Activated CD8-positive, alpha-beta T cell treated with anti-CD3 and anti-CD28 coated beads for 36 hours (primary cell): ENCODE results near the gene FNTB. TPM values are rescaled to one million over a fixed set of nuclear protein-coding genes. Genes with fewer than 3 reads are reported as not detected.

Experiments used
- ATAC-seq: fragments of 200-7000 bp; cut with Tn5 transposase; one replicate; pipeline ENCODE4 v1.10.0; 2021; ENCODE audit warnings: mild to moderate bottlenecking, moderate library complexity
- CTCF ChIA-PET: fragments of 350-600 bp; sonication (Branson Sonifier 250); formaldehyde crosslinking; loops from one replicate; lab custom pipeline; 2021; ENCODE audit warnings: antibody characterized with exemption; lab: Charles Lee
- POLR2A ChIA-PET: fragments of 350-600 bp; sonication (Branson Sonifier 250); formaldehyde crosslinking; loops from one replicate; lab custom pipeline; 2021; ENCODE audit warnings: antibody characterized with exemption; lab: Charles Lee
- DNase-seq: peaks from one replicate; pipeline ENCODE4 v3.0.0-alpha.2; 2020
- H3K27ac Mint-ChIP-seq: one replicate; pipeline ENCODE4 v1.8.0; 2021; ENCODE audit warnings: mild to moderate bottlenecking, mixed read lengths
- H3K27me3 Mint-ChIP-seq: one replicate; pipeline ENCODE4 v1.8.0; 2021; ENCODE audit warnings: mixed read lengths
- H3K36me3 Mint-ChIP-seq: one replicate; pipeline ENCODE4 v1.8.0; 2021; ENCODE audit warnings: low read depth, mixed read lengths
- H3K4me1 Mint-ChIP-seq: one replicate; pipeline ENCODE4 v1.8.0; 2021; ENCODE audit warnings: low read depth, mixed read lengths
- H3K4me3 Mint-ChIP-seq: one replicate; pipeline ENCODE4 v1.8.0; 2021; ENCODE audit warnings: mild to moderate bottlenecking, moderate library complexity, mixed read lengths
- H3K9me3 Mint-ChIP-seq: one replicate; pipeline ENCODE4 v1.8.0; 2021; ENCODE audit warnings: mixed read lengths
- CTCF ChIP-seq: fragments of 200-600 bp; IDR thresholded peaks from one replicate; pipeline ENCODE4 v1.8.0; 2022; ENCODE audit warnings: antibody characterized with exemption, mild to moderate bottlenecking
- intact Hi-C: fragments of 100-400 bp; cut with micrococcal nuclease; formaldehyde crosslinking; loops from one replicate; pipeline ENCODE4 v1.10.0; 2022
- total RNA-seq, 2 experiments: library from RNA; stranded (reverse); gene quantifications; one replicate each; pipeline ENCODE4 v1.2.3, GENCODE V29; 2021

The FNTB gene
- total RNA-seq, 2 experiments from 2014 or later = 18.8 to 23.5 TPM

GRCh38 chr14:64979336-64980074 lies 7.2 kb upstream of the FNTB start:
- H3K27me3 Mint-ChIP-seq = peaks cover 7% of the 10 kb centered on the region
- no peaks in the 10 kb centered on the region for H3K36me3 Mint-ChIP-seq
- no peak for TF ChIP-seq CTCF
- H3K9me3 Mint-ChIP-seq = no peaks in the 10 kb centered on the region
- DNase-seq (no peak), ATAC-seq (no peak)
- H3K4me3 Mint-ChIP-seq = no peak overlapping the region
- intact Hi-C loops = loop anchor here (10.0 kb wide), 2 partner anchors 155 to 315 kb away; no protein-coding TSS in a partner anchor
- peaks cover 6% of the 10 kb centered on the region for H3K4me1 Mint-ChIP-seq
- no peak overlapping the region for H3K27ac Mint-ChIP-seq
- ChIA-PET CTCF (interaction anchor here (2.2 kb wide), 1 partner anchor 88 kb away, joined by 6 read pairs; no protein-coding TSS in a partner anchor), POLR2A (no interaction called here)

GRCh38 chr14:64983439-64984310 lies 3.0 kb upstream of the FNTB start:
- intact Hi-C loops = loop anchor here (10.0 kb wide), 2 partner anchors 159 to 311 kb away; no protein-coding TSS in a partner anchor
- peak; percentile 56 for DNase-seq
- H3K4me1 Mint-ChIP-seq = peaks cover 19% of the 10 kb centered on the region
- peaks cover 7% of the 10 kb centered on the region for H3K27me3 Mint-ChIP-seq
- peaks cover 2% of the 10 kb centered on the region for H3K36me3 Mint-ChIP-seq
- H3K27ac Mint-ChIP-seq = no peak overlapping the region
- peak overlapping the region; percentile 65 for H3K4me3 Mint-ChIP-seq
- CTCF ChIA-PET = interaction anchor here (0.9 to 3.5 kb wide), 11 partner anchors 10 to 171 kb away, joined by 3 to 18 read pairs (median 4); no protein-coding TSS in a partner anchor
- POLR2A ChIA-PET = interaction anchor here (0.6 kb wide), 1 partner anchor 43 kb away, joined by 3 read pairs; no protein-coding TSS in a partner anchor
- no peaks in the 10 kb centered on the region for H3K9me3 Mint-ChIP-seq
- no peak for ATAC-seq
- TF ChIP-seq CTCF = peak; percentile 68

GRCh38 chr14:64987438-64987767 lies 708 bp downstream of the FNTB start:
- peak; percentile 50 for DNase-seq
- no peak for ATAC-seq
- ChIA-PET CTCF (interaction anchor here (1.0 to 3.6 kb wide), 12 partner anchors 11 to 424 kb away, joined by 3 to 18 read pairs (median 4); partner anchors contain the start of gene CHURC1), POLR2A (interaction anchor here (0.9 to 1.9 kb wide), 6 partner anchors 11 to 115 kb away, joined by 3 to 6 read pairs (median 4); partner anchors contain the start of gene CHURC1)
- Mint-ChIP-seq H3K4me1 (peaks cover 47% of the 10 kb centered on the region), H3K27ac (peak overlapping the region; percentile 94), H3K4me3 (peak overlapping the region; percentile 78), H3K9me3 (no peaks in the 10 kb centered on the region), H3K36me3 (peaks cover 26% of the 10 kb centered on the region), H3K27me3 (peaks cover 7% of the 10 kb centered on the region)
- intact Hi-C loops = loop anchor here (5.0 to 10.0 kb wide), 3 partner anchors 115 to 307 kb away; partner anchors contain the start of gene MAX
- TF ChIP-seq CTCF = no peak

GRCh38 chr14:64990296-64990695 lies 3.6 kb downstream of the FNTB start:
- intact Hi-C loops = no loop called here
- no peak for TF ChIP-seq CTCF
- ATAC-seq = no peak
- Mint-ChIP-seq H3K36me3 (peaks cover 27% of the 10 kb centered on the region), H3K9me3 (no peaks in the 10 kb centered on the region), H3K4me3 (peak overlapping the region; percentile 6), H3K27me3 (no peaks in the 10 kb centered on the region), H3K4me1 (peaks cover 46% of the 10 kb centered on the region), H3K27ac (peak overlapping the region; percentile 27)
- POLR2A ChIA-PET = interaction anchor here (1.5 to 2.4 kb wide), 2 partner anchors 8 to 11 kb away, joined by 3 to 5 read pairs; no protein-coding TSS in a partner anchor
- CTCF ChIA-PET = interaction anchor here (1.1 to 1.3 kb wide), 2 partner anchors 11 to 30 kb away, joined by 3 to 4 read pairs; no protein-coding TSS in a partner anchor
- DNase-seq = peak; percentile 36
